ENCODE results near the gene IGFBPL1.

GRCh38 chr9:38434853-38435252, 10.6 kb upstream of the IGFBPL1 start:
- TF ChIP-seq CTCF (IDR thresholded peaks at IDR 0.05) (no peak), EZH2 (IDR thresholded peaks at IDR 0.05; ENCODE audit: borderline replicate concordance, insufficient read depth, low read depth, low read length, poor library complexity, severe bottlenecking) (no peak)

All from B cell (primary cell).